ENCODE data around the gene RPL5.

GRCh38 chr1:92792340-92792782 lies 39.5 kb upstream of the RPL5 start:
- TF ChIP-seq CTCF (IDR thresholded peaks at IDR 0.05) (no peak), POLR2A (IDR thresholded peaks at IDR 0.05) (no peak)
